ENCODE results near the gene PWWP2A.

The PWWP2A gene

DNA sequence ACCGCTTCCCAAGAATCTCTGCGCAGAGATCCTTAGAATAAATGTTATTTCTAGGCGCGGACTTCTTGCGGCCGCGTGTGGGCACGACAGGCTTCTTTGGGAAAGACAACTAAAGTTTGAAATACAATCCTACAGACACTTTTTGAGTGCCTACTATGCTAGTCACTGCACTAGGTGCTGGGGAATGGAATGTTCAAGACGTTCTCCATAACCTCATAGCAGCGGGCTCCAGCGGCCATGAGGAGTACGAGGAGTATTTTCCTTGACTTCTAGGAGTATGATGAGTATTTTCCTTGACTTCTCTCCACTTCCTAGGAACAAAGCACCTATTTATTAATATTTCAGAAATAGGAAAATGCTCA is 636 bp upstream of the PWWP2A start:
- TF ChIP-seq, protein P1, sequence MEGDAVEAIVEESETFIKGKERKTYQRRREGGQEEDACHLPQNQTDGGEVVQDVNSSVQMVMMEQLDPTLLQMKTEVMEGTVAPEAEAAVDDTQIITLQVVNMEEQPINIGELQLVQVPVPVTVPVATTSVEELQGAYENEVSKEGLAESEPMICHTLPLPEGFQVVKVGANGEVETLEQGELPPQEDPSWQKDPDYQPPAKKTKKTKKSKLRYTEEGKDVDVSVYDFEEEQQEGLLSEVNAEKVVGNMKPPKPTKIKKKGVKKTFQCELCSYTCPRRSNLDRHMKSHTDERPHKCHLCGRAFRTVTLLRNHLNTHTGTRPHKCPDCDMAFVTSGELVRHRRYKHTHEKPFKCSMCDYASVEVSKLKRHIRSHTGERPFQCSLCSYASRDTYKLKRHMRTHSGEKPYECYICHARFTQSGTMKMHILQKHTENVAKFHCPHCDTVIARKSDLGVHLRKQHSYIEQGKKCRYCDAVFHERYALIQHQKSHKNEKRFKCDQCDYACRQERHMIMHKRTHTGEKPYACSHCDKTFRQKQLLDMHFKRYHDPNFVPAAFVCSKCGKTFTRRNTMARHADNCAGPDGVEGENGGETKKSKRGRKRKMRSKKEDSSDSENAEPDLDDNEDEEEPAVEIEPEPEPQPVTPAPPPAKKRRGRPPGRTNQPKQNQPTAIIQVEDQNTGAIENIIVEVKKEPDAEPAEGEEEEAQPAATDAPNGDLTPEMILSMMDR (IDR thresholded peaks at IDR 0.05; ENCODE audit: low read depth, low read length) = no peak
- TF ChIP-seq EZH2phosphoT487 (IDR thresholded peaks at IDR 0.05; ENCODE audit: low read depth) = no peak
- Histone ChIP-seq H3K4me3 (ENCODE audit: low read length) (peak overlapping the region; percentile 89), H3K27me3 (ENCODE audit: low read depth, low read length) (0 out of 2 replicates have a peak, but pooled peaks cover 4% of the 10 kb centered on the region), H4K20me1 (ENCODE audit: insufficient read depth, low read length) (peaks cover 7% of the 10 kb centered on the region; the same call in 1 of the 2 replicates), H3K4me1 (ENCODE audit: low read length) (peaks cover 15% of the 10 kb centered on the region), H3K79me2 (ENCODE audit: low read length) (peaks cover 15% of the 10 kb centered on the region), H3K9me3 (ENCODE audit: insufficient read depth, low read length) (no peaks in the 10 kb centered on the region), H3K27ac (ENCODE audit: low read length) (no peak overlapping the region), H3K9ac (ENCODE audit: low read length) (peak overlapping the region; percentile 27; the same call in 1 of the 2 replicates), H2AFZ (ENCODE audit: low read depth, low read length) (peak overlapping the region; percentile 83), H3K4me2 (ENCODE audit: low read length) (peak overlapping the region; percentile 69), H3K36me3 (replicated peaks; ENCODE audit: low read depth, low read length) (no peaks in the 10 kb centered on the region)

DNA sequence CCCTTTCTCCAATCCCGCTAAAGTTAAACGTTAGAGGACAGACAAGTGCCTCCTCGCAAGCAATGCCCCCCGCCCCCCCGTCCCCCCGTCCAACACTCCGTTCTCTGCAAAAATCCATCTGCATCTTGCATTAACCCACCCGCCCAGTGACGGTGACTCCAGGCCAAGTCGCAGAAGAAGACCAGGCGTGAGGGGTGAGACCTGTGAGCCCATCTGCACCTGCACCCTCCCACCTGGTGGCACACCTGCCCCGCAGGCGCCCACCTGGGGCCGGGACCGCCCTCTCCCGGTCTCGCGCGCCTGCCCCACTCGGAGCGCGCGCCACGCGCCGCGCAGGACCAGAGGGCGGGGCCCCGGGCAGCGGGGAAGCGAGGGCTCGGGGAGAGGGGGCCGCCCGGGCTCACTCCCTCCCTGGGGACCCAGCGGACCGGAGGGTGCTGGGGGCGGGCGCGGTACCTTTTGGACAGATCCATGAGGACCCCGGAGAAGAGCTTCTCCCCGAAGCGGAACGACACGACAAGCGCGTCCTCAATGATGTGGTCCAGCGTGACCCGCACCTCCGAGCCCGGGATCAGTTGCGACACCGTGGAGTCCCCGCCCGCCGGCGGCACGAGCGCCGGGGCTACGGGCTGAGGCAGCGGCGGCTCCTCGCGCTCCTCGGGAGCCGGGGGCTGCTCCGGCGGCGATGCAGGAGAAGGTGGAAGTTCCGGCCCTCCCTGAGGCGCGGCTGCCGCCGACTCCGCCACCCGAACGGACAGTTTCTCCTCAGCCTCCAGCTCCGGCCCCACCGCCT is 705 bp downstream of the PWWP2A start:
- Histone ChIP-seq H4K20me1 (ENCODE audit: insufficient read depth, low read length) (peaks cover 7% of the 10 kb centered on the region; the same call in 1 of the 2 replicates), H3K9me3 (ENCODE audit: insufficient read depth, low read length) (no peaks in the 10 kb centered on the region), H3K4me1 (ENCODE audit: low read length) (peaks cover 13% of the 10 kb centered on the region), H3K4me2 (ENCODE audit: low read length) (peak overlapping the region; percentile 78), H3K9ac (ENCODE audit: low read length) (peak overlapping the region; percentile 87), H3K27ac (ENCODE audit: low read length) (peak overlapping the region; percentile 65), H3K36me3 (replicated peaks; ENCODE audit: low read depth, low read length) (peaks cover 5% of the 10 kb centered on the region), H3K4me3 (ENCODE audit: low read length) (peak overlapping the region; percentile 89), H2AFZ (ENCODE audit: low read depth, low read length) (peak overlapping the region; percentile 57; the same call in 1 of the 2 replicates), H3K79me2 (ENCODE audit: low read length) (peaks cover 15% of the 10 kb centered on the region), H3K27me3 (ENCODE audit: low read depth, low read length) (0 out of 2 replicates have a peak, but pooled peaks cover 4% of the 10 kb centered on the region)
- TF ChIP-seq EZH2phosphoT487 (IDR thresholded peaks at IDR 0.05; ENCODE audit: low read depth) = no peak
- TF ChIP-seq, protein P1 (IDR thresholded peaks at IDR 0.05; ENCODE audit: low read depth, low read length) = no peak

DNA sequence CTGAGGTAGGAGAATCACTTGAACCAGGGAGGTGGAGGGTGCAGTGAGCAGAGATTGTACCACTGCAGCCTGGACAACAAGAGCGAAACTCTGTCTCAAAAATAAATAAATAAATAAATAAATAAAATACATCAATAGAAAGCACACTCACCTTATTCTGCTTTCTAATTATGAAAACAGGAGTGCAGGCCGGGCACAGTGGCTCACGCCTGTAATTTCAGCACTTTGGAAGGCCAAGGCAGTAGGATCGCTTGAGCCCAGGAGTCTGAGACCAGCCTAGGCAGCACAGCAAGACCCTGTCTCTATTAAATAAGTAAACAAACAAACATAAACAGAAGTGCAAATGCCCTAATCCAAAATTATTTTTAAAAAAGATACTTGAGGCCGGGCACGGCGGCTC is 2.3 kb downstream of the PWWP2A start:
- no peak overlapping the region for H3K4me3 ChIP-seq (ENCODE audit: low read length)
- H3K9me3 ChIP-seq (ENCODE audit: insufficient read depth, low read length) = no peaks in the 10 kb centered on the region
- H3K4me1 ChIP-seq (ENCODE audit: low read length) = peaks cover 13% of the 10 kb centered on the region
- no peak overlapping the region for H2AFZ ChIP-seq (ENCODE audit: low read depth, low read length)
- H3K4me2 ChIP-seq (ENCODE audit: low read length) = no peak overlapping the region
- H3K36me3 ChIP-seq (replicated peaks; ENCODE audit: low read depth, low read length) = peaks cover 13% of the 10 kb centered on the region
- H3K27ac ChIP-seq (ENCODE audit: low read length) = no peak overlapping the region
- peaks cover 7% of the 10 kb centered on the region; the same call in 1 of the 2 replicates for H4K20me1 ChIP-seq (ENCODE audit: insufficient read depth, low read length)
- H3K9ac ChIP-seq (ENCODE audit: low read length) = no peak overlapping the region
- H3K27me3 ChIP-seq (ENCODE audit: low read depth, low read length) = no peaks in the 10 kb centered on the region
- H3K79me2 ChIP-seq (ENCODE audit: low read length) = peaks cover 15% of the 10 kb centered on the region
- no peak for TF ChIP-seq EZH2phosphoT487 (IDR thresholded peaks at IDR 0.05; ENCODE audit: low read depth)
- TF ChIP-seq, protein P1 (IDR thresholded peaks at IDR 0.05; ENCODE audit: low read depth, low read length) = no peak

DNA sequence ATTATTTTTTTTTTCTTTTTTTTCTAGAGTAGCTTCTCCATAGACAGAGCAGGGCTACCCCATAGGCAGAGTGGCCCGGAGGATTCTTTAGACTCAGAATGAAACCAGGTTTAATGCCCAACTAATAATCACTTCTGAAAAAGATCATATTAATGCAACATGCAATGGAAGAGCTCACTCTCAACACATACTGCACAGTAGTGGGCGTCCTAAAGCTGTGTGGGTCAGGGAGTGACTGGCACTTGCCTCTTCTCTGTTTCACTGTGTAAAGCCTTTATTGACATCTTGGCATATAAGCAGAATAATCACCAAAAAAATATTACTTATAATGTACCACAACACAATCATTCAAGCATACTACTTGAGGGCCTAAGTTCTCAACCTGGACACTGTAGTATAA is 11.1 kb downstream of the PWWP2A start:
- H2AFZ ChIP-seq (ENCODE audit: low read depth, low read length) = no peak overlapping the region
- TF ChIP-seq EZH2phosphoT487 (IDR thresholded peaks at IDR 0.05; ENCODE audit: low read depth) = no peak
- TF ChIP-seq, protein P1 (IDR thresholded peaks at IDR 0.05; ENCODE audit: low read depth, low read length) = no peak
- peaks cover 8% of the 10 kb centered on the region for H3K36me3 ChIP-seq (replicated peaks; ENCODE audit: low read depth, low read length)
- no peak overlapping the region for H3K4me3 ChIP-seq (ENCODE audit: low read length)
- peaks cover 14% of the 10 kb centered on the region; the same call in 1 of the 2 replicates for H3K79me2 ChIP-seq (ENCODE audit: low read length)
- H3K9me3 ChIP-seq (ENCODE audit: insufficient read depth, low read length) = no peaks in the 10 kb centered on the region
- H3K9ac ChIP-seq (ENCODE audit: low read length) = no peak overlapping the region
- peaks cover 20% of the 10 kb centered on the region for H3K4me1 ChIP-seq (ENCODE audit: low read length)
- no peak overlapping the region for H3K27ac ChIP-seq (ENCODE audit: low read length)
- H3K4me2 ChIP-seq (ENCODE audit: low read length) = no peak overlapping the region
- no peaks in the 10 kb centered on the region for H3K27me3 ChIP-seq (ENCODE audit: low read depth, low read length)
- H4K20me1 ChIP-seq (ENCODE audit: insufficient read depth, low read length) = peaks cover 7% of the 10 kb centered on the region
